ENCODE results near the gene G3BP1. TPM values are rescaled to one million over a fixed set of nuclear protein-coding genes. Genes with fewer than 3 reads are reported as not detected.

The G3BP1 gene
- total and polyA plus RNA-seq, 9 of the 15 experiments (the other 6 are each of a cell fraction or from before 2014, with no cell fraction given): 54.7 to 264 (median 105) TPM

DNA sequence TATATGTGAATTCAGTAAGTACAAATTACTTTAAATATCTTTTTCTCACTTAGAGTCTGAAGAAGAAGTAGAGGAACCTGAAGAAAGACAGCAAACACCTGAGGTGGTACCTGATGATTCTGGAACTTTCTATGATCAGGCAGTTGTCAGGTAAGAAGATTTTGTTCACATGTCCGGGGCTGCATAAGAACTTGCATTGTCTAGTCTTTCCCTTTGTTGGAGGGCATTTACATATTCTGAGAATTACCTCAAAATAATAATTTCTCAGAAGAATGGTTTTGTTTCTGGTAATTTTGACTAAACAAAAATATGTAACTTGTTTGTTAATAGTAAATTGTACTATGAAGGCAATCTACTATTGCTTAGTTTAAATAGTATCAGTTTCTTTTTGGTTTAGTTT is 23.7 kb downstream of the G3BP1 start:
- H3K9me1 ChIP-seq (ENCODE audit: control insufficient read depth, insufficient read depth, low read length): no peaks in the 10 kb centered on the region
- H3K4me2 ChIP-seq (ENCODE audit: insufficient read depth, low read length): no peak overlapping the region
- H3K9me3 ChIP-seq (replicated peaks; ENCODE audit: control insufficient read depth, insufficient read depth, low read depth, low read length): no peaks in the 10 kb centered on the region
- no peak for ATAC-seq
- in situ Hi-C loops (cut with MboI) (no loop called here), intact Hi-C loops (cut with micrococcal nuclease) (no loop called here)
- no peak overlapping the region for H3K4me3 ChIP-seq
- no peak overlapping the region for H2AFZ ChIP-seq (ENCODE audit: low read depth, low read length)
- 90% methylated on average over 1 of the region's 1 CpG for WGBS (ENCODE audit: insufficient coverage, low coverage, missing lambda C conversion rate)
- peaks cover 100% of the 10 kb centered on the region for H3K36me3 ChIP-seq (ENCODE audit: control insufficient read depth, insufficient read depth, low read length)
- H3K27ac ChIP-seq (ENCODE audit: extremely low read depth, low read depth, low read length): no peak overlapping the region
- FAIRE-seq: no peak
- no peaks in the 10 kb centered on the region for H3K4me1 ChIP-seq (replicated peaks in 1 of 2; ENCODE audit: control insufficient read depth in 2 of 2, insufficient read depth in 2 of 2, low read length in 2 of 2)
- DNase-seq (ENCODE audit: extremely low read depth in 1 of 4, low spot score in 3 of 4): no peak
- ChIA-PET CTCF (ENCODE audit: low intra/inter-chr PET ratio) (no interaction called here), POLR2A (no interaction called here)
- H3K9ac ChIP-seq (ENCODE audit: insufficient read depth in 1 of 2, low read depth in 2 of 2, low read length in 2 of 2): no peak overlapping the region
- no peak for TF ChIP-seq CEBPB (tag; IDR thresholded peaks at IDR 0.05)
- H3K79me2 ChIP-seq (ENCODE audit: control insufficient read depth, insufficient read depth, low read length): peaks cover 79% of the 10 kb centered on the region
- H3K27me3 ChIP-seq (ENCODE audit: control insufficient read depth in 2 of 2, insufficient read depth in 2 of 2, low read length in 2 of 2): no peaks in the 10 kb centered on the region
- no peaks in the 10 kb centered on the region; the same call in 1 of the 2 replicates for H4K20me1 ChIP-seq (replicated peaks; ENCODE audit: control insufficient read depth, insufficient read depth, low read length)
- BruUV-seq (replicated peaks): no TSS peak

DNA sequence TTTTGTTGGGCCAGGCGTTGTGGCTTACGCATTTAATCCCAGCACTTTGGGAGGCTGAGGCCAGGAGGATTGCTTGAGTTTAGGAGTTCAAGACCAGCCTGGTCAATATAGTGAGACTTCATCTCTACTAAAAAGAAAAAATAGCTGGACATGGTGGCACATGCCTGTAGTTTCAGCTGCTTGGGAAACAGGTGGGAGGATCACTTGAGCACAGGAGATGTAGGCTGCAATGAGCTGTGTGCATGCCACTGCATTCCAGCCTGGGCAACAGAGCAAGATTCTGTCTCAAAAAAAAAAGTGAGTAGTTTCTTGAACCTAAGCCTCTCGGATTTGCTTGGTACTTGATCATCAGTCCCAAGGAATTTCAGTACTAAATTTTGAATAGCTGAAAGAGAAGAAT is 26.9 kb downstream of the G3BP1 start:
- Histone ChIP-seq H3K4me3 (no peak overlapping the region), H2AFZ (ENCODE audit: low read depth, low read length) (no peak overlapping the region), H3K36me3 (ENCODE audit: control insufficient read depth, insufficient read depth, low read length) (peaks cover 98% of the 10 kb centered on the region), H3K4me2 (ENCODE audit: insufficient read depth, low read length) (no peak overlapping the region), H3K27me3 (ENCODE audit: control insufficient read depth in 2 of 2, insufficient read depth in 2 of 2, low read length in 2 of 2) (no peaks in the 10 kb centered on the region), H3K79me2 (ENCODE audit: control insufficient read depth, insufficient read depth, low read length) (peaks cover 61% of the 10 kb centered on the region), H3K9me3 (replicated peaks; ENCODE audit: control insufficient read depth, insufficient read depth, low read depth, low read length) (no peaks in the 10 kb centered on the region), H3K9me1 (ENCODE audit: control insufficient read depth, insufficient read depth, low read length) (no peaks in the 10 kb centered on the region), H3K9ac (ENCODE audit: insufficient read depth in 1 of 2, low read depth in 2 of 2, low read length in 2 of 2) (no peak overlapping the region), H3K4me1 (replicated peaks in 1 of 2; ENCODE audit: control insufficient read depth in 2 of 2, insufficient read depth in 2 of 2, low read length in 2 of 2) (no peaks in the 10 kb centered on the region), H3K27ac (ENCODE audit: extremely low read depth, low read depth, low read length) (no peak overlapping the region), H4K20me1 (replicated peaks; ENCODE audit: control insufficient read depth, insufficient read depth, low read length) (no peaks in the 10 kb centered on the region; the same call in 1 of the 2 replicates)
- FAIRE-seq: no peak
- TF ChIP-seq MCM3 (IDR thresholded peaks at IDR 0.05) (no peak), SMARCA5 (IDR thresholded peaks at IDR 0.05) (no peak), ZNF77 (CRISPR knock-in tag; IDR thresholded peaks at IDR 0.05) (no peak), ZBED1 (IDR thresholded peaks at IDR 0.05) (no peak), SAFB (IDR thresholded peaks at IDR 0.05; ENCODE audit: borderline replicate concordance, low read depth, low read length) (no peak), MAFK (IDR thresholded peaks at IDR 0.05; ENCODE audit: low read length) (no peak), YBX1 (IDR thresholded peaks at IDR 0.05) (no peak), SAP30 (IDR thresholded peaks at IDR 0.05; ENCODE audit: borderline replicate concordance, insufficient read depth, low read depth, low read length, poor library complexity, severe bottlenecking) (no peak), HCFC1 (IDR thresholded peaks at IDR 0.05; ENCODE audit: low read depth, low read length) (no peak)
- TF ChIP-seq, protein P1, sequence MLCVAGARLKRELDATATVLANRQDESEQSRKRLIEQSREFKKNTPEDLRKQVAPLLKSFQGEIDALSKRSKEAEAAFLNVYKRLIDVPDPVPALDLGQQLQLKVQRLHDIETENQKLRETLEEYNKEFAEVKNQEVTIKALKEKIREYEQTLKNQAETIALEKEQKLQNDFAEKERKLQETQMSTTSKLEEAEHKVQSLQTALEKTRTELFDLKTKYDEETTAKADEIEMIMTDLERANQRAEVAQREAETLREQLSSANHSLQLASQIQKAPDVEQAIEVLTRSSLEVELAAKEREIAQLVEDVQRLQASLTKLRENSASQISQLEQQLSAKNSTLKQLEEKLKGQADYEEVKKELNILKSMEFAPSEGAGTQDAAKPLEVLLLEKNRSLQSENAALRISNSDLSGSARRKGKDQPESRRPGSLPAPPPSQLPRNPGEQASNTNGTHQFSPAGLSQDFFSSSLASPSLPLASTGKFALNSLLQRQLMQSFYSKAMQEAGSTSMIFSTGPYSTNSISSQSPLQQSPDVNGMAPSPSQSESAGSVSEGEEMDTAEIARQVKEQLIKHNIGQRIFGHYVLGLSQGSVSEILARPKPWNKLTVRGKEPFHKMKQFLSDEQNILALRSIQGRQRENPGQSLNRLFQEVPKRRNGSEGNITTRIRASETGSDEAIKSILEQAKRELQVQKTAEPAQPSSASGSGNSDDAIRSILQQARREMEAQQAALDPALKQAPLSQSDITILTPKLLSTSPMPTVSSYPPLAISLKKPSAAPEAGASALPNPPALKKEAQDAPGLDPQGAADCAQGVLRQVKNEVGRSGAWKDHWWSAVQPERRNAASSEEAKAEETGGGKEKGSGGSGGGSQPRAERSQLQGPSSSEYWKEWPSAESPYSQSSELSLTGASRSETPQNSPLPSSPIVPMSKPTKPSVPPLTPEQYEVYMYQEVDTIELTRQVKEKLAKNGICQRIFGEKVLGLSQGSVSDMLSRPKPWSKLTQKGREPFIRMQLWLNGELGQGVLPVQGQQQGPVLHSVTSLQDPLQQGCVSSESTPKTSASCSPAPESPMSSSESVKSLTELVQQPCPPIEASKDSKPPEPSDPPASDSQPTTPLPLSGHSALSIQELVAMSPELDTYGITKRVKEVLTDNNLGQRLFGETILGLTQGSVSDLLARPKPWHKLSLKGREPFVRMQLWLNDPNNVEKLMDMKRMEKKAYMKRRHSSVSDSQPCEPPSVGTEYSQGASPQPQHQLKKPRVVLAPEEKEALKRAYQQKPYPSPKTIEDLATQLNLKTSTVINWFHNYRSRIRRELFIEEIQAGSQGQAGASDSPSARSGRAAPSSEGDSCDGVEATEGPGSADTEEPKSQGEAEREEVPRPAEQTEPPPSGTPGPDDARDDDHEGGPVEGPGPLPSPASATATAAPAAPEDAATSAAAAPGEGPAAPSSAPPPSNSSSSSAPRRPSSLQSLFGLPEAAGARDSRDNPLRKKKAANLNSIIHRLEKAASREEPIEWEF (CRISPR knock-in tag; IDR thresholded peaks at IDR 0.05): no peak
- CTCF ChIA-PET (ENCODE audit: low intra/inter-chr PET ratio): no interaction called here
- intact Hi-C loops (cut with micrococcal nuclease) (no loop called here), in situ Hi-C loops (cut with MboI) (no loop called here)
- DNase-seq (ENCODE audit: extremely low read depth in 1 of 4, low spot score in 3 of 4): no peak
- WGBS (ENCODE audit: insufficient coverage, low coverage, missing lambda C conversion rate): 95% methylated on average over 3 of the region's 3 CpGs
- POLR2A ChIA-PET: interaction anchor here (1.4 to 1.9 kb wide), 4 partner anchors 9 to 18 kb away, joined by 4 to 7 read pairs (median 5); no protein-coding TSS in a partner anchor
- BruUV-seq (replicated peaks): no TSS peak
- ATAC-seq: no peak

Measured in K562 (cell line).